Measurements from ENCODE around the gene NPPB. TPM values are rescaled to one million over a fixed set of nuclear protein-coding genes. Genes with fewer than 3 reads are reported as not detected.

The NPPB gene
- polyA plus RNA-seq, 1 donor from 2014 or later = not detected

DNA sequence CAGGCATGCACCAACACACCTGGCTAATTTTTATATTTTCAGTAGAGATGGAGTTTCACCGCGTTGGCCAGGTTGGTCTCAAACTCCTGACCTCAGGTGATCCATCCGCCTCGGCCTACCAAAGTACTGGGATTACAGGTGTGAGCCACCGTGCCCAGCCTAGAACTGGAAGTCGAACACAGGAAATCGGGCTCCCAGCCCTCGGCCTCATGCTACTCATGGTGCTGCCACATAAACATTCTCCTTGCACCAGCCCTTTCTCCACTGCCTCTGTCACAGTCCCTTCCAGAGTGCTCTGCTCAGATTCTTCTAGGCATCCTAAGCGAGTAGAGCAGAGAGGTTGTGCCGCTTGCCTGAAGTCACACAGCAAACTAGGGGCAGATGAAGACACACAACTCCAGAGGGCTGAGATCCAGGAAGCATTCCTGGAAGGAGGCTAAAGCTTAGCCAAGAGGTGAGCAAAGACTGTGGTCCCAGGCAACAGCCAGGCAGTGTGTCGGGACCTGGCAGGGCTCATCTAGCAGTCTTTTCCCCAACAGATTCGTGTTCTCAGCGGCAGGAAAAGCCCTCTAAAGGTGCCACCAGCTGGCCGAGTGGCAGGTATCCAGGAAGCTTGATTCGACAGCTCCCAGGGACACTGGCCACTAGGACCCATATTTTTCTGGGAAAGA is 29.6 kb upstream of the NPPB start:
- H3K36me3 ChIP-seq (ENCODE audit: insufficient read depth, low read length) = no peaks in the 10 kb centered on the region
- H3F3A ChIP-seq (ENCODE audit: insufficient read depth, low read length, poor library complexity, severe bottlenecking) = no peaks in the 10 kb centered on the region
- H3K9ac ChIP-seq (ENCODE audit: low read length) = no peak overlapping the region
- no peak overlapping the region for H3K4me2 ChIP-seq (ENCODE audit: low read length)
- no peaks in the 10 kb centered on the region for H3K27me3 ChIP-seq (ENCODE audit: insufficient read depth, low read depth, low read length)
- no peaks in the 10 kb centered on the region for H3K79me2 ChIP-seq (replicated peaks; ENCODE audit: insufficient read depth, low read length)
- H3K9me3 ChIP-seq (ENCODE audit: low read length) = no peaks in the 10 kb centered on the region
- TF ChIP-seq, protein P1, sequence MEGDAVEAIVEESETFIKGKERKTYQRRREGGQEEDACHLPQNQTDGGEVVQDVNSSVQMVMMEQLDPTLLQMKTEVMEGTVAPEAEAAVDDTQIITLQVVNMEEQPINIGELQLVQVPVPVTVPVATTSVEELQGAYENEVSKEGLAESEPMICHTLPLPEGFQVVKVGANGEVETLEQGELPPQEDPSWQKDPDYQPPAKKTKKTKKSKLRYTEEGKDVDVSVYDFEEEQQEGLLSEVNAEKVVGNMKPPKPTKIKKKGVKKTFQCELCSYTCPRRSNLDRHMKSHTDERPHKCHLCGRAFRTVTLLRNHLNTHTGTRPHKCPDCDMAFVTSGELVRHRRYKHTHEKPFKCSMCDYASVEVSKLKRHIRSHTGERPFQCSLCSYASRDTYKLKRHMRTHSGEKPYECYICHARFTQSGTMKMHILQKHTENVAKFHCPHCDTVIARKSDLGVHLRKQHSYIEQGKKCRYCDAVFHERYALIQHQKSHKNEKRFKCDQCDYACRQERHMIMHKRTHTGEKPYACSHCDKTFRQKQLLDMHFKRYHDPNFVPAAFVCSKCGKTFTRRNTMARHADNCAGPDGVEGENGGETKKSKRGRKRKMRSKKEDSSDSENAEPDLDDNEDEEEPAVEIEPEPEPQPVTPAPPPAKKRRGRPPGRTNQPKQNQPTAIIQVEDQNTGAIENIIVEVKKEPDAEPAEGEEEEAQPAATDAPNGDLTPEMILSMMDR (IDR thresholded peaks at IDR 0.05; ENCODE audit: poor library complexity, severe bottlenecking) = no peak
- no peak for TF ChIP-seq RAD21 (conservative IDR thresholded peaks at IDR 0.05)
- TF ChIP-seq EP300 (conservative IDR thresholded peaks at IDR 0.05; ENCODE audit: poor library complexity, severe bottlenecking) = no peak
- no peak for TF ChIP-seq MXI1 (conservative IDR thresholded peaks at IDR 0.05; ENCODE audit: poor library complexity, severe bottlenecking)
- no peak for TF ChIP-seq TAF1 (IDR thresholded peaks at IDR 0.05; ENCODE audit: low read depth)
- TF ChIP-seq, protein P2, sequence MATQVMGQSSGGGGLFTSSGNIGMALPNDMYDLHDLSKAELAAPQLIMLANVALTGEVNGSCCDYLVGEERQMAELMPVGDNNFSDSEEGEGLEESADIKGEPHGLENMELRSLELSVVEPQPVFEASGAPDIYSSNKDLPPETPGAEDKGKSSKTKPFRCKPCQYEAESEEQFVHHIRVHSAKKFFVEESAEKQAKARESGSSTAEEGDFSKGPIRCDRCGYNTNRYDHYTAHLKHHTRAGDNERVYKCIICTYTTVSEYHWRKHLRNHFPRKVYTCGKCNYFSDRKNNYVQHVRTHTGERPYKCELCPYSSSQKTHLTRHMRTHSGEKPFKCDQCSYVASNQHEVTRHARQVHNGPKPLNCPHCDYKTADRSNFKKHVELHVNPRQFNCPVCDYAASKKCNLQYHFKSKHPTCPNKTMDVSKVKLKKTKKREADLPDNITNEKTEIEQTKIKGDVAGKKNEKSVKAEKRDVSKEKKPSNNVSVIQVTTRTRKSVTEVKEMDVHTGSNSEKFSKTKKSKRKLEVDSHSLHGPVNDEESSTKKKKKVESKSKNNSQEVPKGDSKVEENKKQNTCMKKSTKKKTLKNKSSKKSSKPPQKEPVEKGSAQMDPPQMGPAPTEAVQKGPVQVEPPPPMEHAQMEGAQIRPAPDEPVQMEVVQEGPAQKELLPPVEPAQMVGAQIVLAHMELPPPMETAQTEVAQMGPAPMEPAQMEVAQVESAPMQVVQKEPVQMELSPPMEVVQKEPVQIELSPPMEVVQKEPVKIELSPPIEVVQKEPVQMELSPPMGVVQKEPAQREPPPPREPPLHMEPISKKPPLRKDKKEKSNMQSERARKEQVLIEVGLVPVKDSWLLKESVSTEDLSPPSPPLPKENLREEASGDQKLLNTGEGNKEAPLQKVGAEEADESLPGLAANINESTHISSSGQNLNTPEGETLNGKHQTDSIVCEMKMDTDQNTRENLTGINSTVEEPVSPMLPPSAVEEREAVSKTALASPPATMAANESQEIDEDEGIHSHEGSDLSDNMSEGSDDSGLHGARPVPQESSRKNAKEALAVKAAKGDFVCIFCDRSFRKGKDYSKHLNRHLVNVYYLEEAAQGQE (IDR thresholded peaks at IDR 0.05; ENCODE audit: borderline replicate concordance) = no peak
- no peak for TF ChIP-seq POLR2AphosphoS5 (IDR thresholded peaks at IDR 0.05)
- no peak for TF ChIP-seq SMC3 (conservative IDR thresholded peaks at IDR 0.05; ENCODE audit: poor library complexity)
- TF ChIP-seq EZH2 (IDR thresholded peaks at IDR 0.05; ENCODE audit: borderline replicate concordance, insufficient read depth, low read length, poor library complexity, severe bottlenecking) = no peak
- no peak overlapping the region for H3K27ac ChIP-seq (ENCODE audit: low read length)
- H4K20me1 ChIP-seq (ENCODE audit: insufficient read depth) = no peaks in the 10 kb centered on the region
- H2AFZ ChIP-seq (ENCODE audit: low read depth, low read length) = no peak overlapping the region
- no peaks in the 10 kb centered on the region for H3K9me2 ChIP-seq (ENCODE audit: insufficient read depth, low read length)
- no peak overlapping the region for H3K4me3 ChIP-seq (ENCODE audit: low read length)

DNA sequence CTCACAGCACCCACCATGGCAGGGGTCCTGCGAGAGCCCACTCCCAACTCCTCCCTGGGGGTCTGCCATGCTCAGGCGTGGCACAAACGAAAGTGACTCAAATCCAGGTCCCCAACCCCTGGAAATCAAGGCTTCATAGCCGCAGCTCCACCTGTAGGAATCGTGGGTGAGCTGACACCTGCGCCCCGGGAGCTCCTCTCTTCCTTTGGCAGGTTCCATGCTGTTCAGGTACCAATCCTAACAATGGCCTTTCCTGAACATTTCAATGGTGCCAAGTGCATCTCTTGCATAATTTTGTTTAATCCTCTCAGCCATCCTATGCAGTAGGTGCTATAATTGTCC is 28.9 kb upstream of the NPPB start:
- H3K9me2 ChIP-seq (ENCODE audit: insufficient read depth, low read length) = no peaks in the 10 kb centered on the region
- no peaks in the 10 kb centered on the region for H3K36me3 ChIP-seq (ENCODE audit: insufficient read depth, low read length)
- H3K9me3 ChIP-seq (ENCODE audit: low read length) = no peaks in the 10 kb centered on the region
- no peak overlapping the region for H3K27ac ChIP-seq (ENCODE audit: low read length)
- H2AFZ ChIP-seq (ENCODE audit: low read depth, low read length) = no peak overlapping the region
- H3F3A ChIP-seq (ENCODE audit: insufficient read depth, low read length, poor library complexity, severe bottlenecking) = no peaks in the 10 kb centered on the region
- H4K20me1 ChIP-seq (ENCODE audit: insufficient read depth) = no peaks in the 10 kb centered on the region
- H3K4me3 ChIP-seq (ENCODE audit: low read length) = no peak overlapping the region
- H3K9ac ChIP-seq (ENCODE audit: low read length) = no peak overlapping the region
- H3K79me2 ChIP-seq (replicated peaks; ENCODE audit: insufficient read depth, low read length) = no peaks in the 10 kb centered on the region
- no peak overlapping the region for H3K4me2 ChIP-seq (ENCODE audit: low read length)
- no peaks in the 10 kb centered on the region for H3K27me3 ChIP-seq (ENCODE audit: insufficient read depth, low read depth, low read length)
- TF ChIP-seq EP300 (conservative IDR thresholded peaks at IDR 0.05; ENCODE audit: poor library complexity, severe bottlenecking) (no peak), TAF1 (IDR thresholded peaks at IDR 0.05; ENCODE audit: low read depth) (no peak), POLR2AphosphoS5 (IDR thresholded peaks at IDR 0.05) (no peak), EZH2 (IDR thresholded peaks at IDR 0.05; ENCODE audit: borderline replicate concordance, insufficient read depth, low read length, poor library complexity, severe bottlenecking) (no peak), SMC3 (conservative IDR thresholded peaks at IDR 0.05; ENCODE audit: poor library complexity) (no peak), RAD21 (conservative IDR thresholded peaks at IDR 0.05) (no peak), MXI1 (conservative IDR thresholded peaks at IDR 0.05; ENCODE audit: poor library complexity, severe bottlenecking) (no peak)
- TF ChIP-seq, protein P1 (IDR thresholded peaks at IDR 0.05; ENCODE audit: poor library complexity, severe bottlenecking) = no peak
- TF ChIP-seq, protein P2 (IDR thresholded peaks at IDR 0.05; ENCODE audit: borderline replicate concordance) = no peak

Measured in neural cell (in vitro differentiated cells).